GM12801 (cell line): ENCODE results near the gene INSYN1.

Source experiments
- CTCF ChIP-seq: IDR thresholded peaks from one replicate; pipeline ENCODE4 v1.5.1; 2011; ENCODE audit warnings: control low read depth; ENCODE audit not compliant: insufficient read length; ENCODE audit errors: extremely low read depth

Gene INSYN1

GRCh38 chr15:73756390-73756789 lies 3.2 kb upstream of the INSYN1 start:
- TF ChIP-seq CTCF, result no peak

- TF ChIP-seq CTCF, result no peak
These were observed 2.8 kb upstream of the INSYN1 start for GRCh38 chr15:73755946-73756345.

GRCh38 chr15:73755481-73755880 lies 2.3 kb upstream of the INSYN1 start:
- no peak for TF ChIP-seq CTCF

- no peak for TF ChIP-seq CTCF
These were observed 1.3 kb upstream of the INSYN1 start for GRCh38 chr15:73754461-73754860.

- no peak for TF ChIP-seq CTCF
These were observed 351 bp downstream of the INSYN1 start for GRCh38 chr15:73752806-73753193.

GRCh38 chr15:73751899-73752805 lies 999 bp downstream of the INSYN1 start:
- TF ChIP-seq CTCF, result no peak

- TF ChIP-seq CTCF, result no peak
These were observed 1.6 kb downstream of the INSYN1 start for GRCh38 chr15:73751511-73751898.
